ENCODE measurements around the gene SERPINA6.
"Not testable (repeated sequence)": the region's sequence is repeated elsewhere in the genome, so short reads cannot be mapped to it uniquely, and the experiment has no call there.

SERPINA6 gene

GRCh38 chr14:94303111-94303510 is 20.0 kb downstream of the SERPINA6 start:
- DNase-seq = no peak
- in situ Hi-C loops (cut with MboI; ENCODE audit: low pct_unique_long_range_greater_than_20kb, low sequenced_read_pairs) = no loop called here

- in situ Hi-C loops (cut with MboI; ENCODE audit: low pct_unique_long_range_greater_than_20kb, low sequenced_read_pairs) = no loop called here
- no peak for DNase-seq
Observed at GRCh38 chr14:94298130-94298529, 25.0 kb downstream of the SERPINA6 start.

- DNase-seq; in situ Hi-C loops (cut with MboI; ENCODE audit: low pct_unique_long_range_greater_than_20kb, low sequenced_read_pairs): not testable (repeated sequence)
Observed at GRCh38 chr14:94296181-94296545, 27.0 kb downstream of the SERPINA6 start.

GRCh38 chr14:94295360-94296180 is 27.6 kb downstream of the SERPINA6 start:
- DNase-seq = no peak
- in situ Hi-C loops (cut with MboI; ENCODE audit: low pct_unique_long_range_greater_than_20kb, low sequenced_read_pairs) = no loop called here

- in situ Hi-C loops (cut with MboI; ENCODE audit: low pct_unique_long_range_greater_than_20kb, low sequenced_read_pairs) = no loop called here
- DNase-seq = no peak
Observed at GRCh38 chr14:94293578-94293924, 29.6 kb downstream of the SERPINA6 start.

- in situ Hi-C loops (cut with MboI; ENCODE audit: low pct_unique_long_range_greater_than_20kb, low sequenced_read_pairs) = no loop called here
- no peak for DNase-seq
Observed at GRCh38 chr14:94292872-94293577, 30.1 kb downstream of the SERPINA6 start, which contains the start of gene SERPINA10. SERPINA10 (minus strand) TSS chr14:94293268; CDS start chr14:94290593, 2,675 bp downstream.

GRCh38 chr14:94292526-94292871 is 30.6 kb downstream of the SERPINA6 start:
- no peak for DNase-seq
- in situ Hi-C loops (cut with MboI; ENCODE audit: low pct_unique_long_range_greater_than_20kb, low sequenced_read_pairs) = no loop called here

- in situ Hi-C loops (cut with MboI; ENCODE audit: low pct_unique_long_range_greater_than_20kb, low sequenced_read_pairs) = no loop called here
- no peak for DNase-seq
Observed at GRCh38 chr14:94291906-94292525, 31.1 kb downstream of the SERPINA6 start.

- in situ Hi-C loops (cut with MboI; ENCODE audit: low pct_unique_long_range_greater_than_20kb, low sequenced_read_pairs) = no loop called here
- DNase-seq = no peak
Observed at GRCh38 chr14:94291159-94291905, 31.8 kb downstream of the SERPINA6 start.

- DNase-seq = no peak
- in situ Hi-C loops (cut with MboI; ENCODE audit: low pct_unique_long_range_greater_than_20kb, low sequenced_read_pairs) = no loop called here
Observed at GRCh38 chr14:94290197-94290596, 32.9 kb downstream of the SERPINA6 start.

- no peak for DNase-seq
- in situ Hi-C loops (cut with MboI; ENCODE audit: low pct_unique_long_range_greater_than_20kb, low sequenced_read_pairs) = no loop called here
Observed at GRCh38 chr14:94288610-94289465, 34.3 kb downstream of the SERPINA6 start.

GRCh38 chr14:94285158-94285557 is 38.0 kb downstream of the SERPINA6 start:
- in situ Hi-C loops (cut with MboI; ENCODE audit: low pct_unique_long_range_greater_than_20kb, low sequenced_read_pairs) = no loop called here
- DNase-seq = no peak

GRCh38 chr14:94284221-94284620 is 38.9 kb downstream of the SERPINA6 start:
- in situ Hi-C loops (cut with MboI; ENCODE audit: low pct_unique_long_range_greater_than_20kb, low sequenced_read_pairs) = no loop called here
- no peak for DNase-seq

GRCh38 chr14:94282991-94283723 is 40.0 kb downstream of the SERPINA6 start:
- no peak for DNase-seq
- in situ Hi-C loops (cut with MboI; ENCODE audit: low pct_unique_long_range_greater_than_20kb, low sequenced_read_pairs) = no loop called here

GRCh38 chr14:94278731-94279130 is 44.4 kb downstream of the SERPINA6 start:
- in situ Hi-C loops (cut with MboI; ENCODE audit: low pct_unique_long_range_greater_than_20kb, low sequenced_read_pairs) = no loop called here
- DNase-seq = no peak

- in situ Hi-C loops (cut with MboI; ENCODE audit: low pct_unique_long_range_greater_than_20kb, low sequenced_read_pairs); DNase-seq: not testable (repeated sequence)
Observed at GRCh38 chr14:94276898-94277561, 46.1 kb downstream of the SERPINA6 start.

- in situ Hi-C loops (cut with MboI; ENCODE audit: low pct_unique_long_range_greater_than_20kb, low sequenced_read_pairs) = no loop called here
Observed at GRCh38 chr14:94269156-94269555, 54.0 kb downstream of the SERPINA6 start.

GRCh38 chr14:94268582-94268981 is 54.6 kb downstream of the SERPINA6 start:
- in situ Hi-C loops (cut with MboI; ENCODE audit: low pct_unique_long_range_greater_than_20kb, low sequenced_read_pairs); DNase-seq: not testable (repeated sequence)

More at GRCh38 chr14:94269156-94269555, 54.0 kb downstream of the SERPINA6 start:
- DNase-seq = no peak

Measured in KBM-7 (cell line).